ENCODE measurements around the gene CS. TPM values are rescaled to one million over a fixed set of nuclear protein-coding genes. Genes with fewer than 3 reads are reported as not detected.
"Not testable (repeated sequence)": the region's sequence is repeated elsewhere in the genome, so short reads cannot be mapped to it uniquely, and the experiment has no call there.

The CS gene
- 148 TPM for polyA plus RNA-seq (2013, experiment 1 of 2; ENCODE audit: insufficient read length)
- 141 TPM for polyA plus RNA-seq (2013, experiment 2 of 2; ENCODE audit: insufficient read length)

DNA sequence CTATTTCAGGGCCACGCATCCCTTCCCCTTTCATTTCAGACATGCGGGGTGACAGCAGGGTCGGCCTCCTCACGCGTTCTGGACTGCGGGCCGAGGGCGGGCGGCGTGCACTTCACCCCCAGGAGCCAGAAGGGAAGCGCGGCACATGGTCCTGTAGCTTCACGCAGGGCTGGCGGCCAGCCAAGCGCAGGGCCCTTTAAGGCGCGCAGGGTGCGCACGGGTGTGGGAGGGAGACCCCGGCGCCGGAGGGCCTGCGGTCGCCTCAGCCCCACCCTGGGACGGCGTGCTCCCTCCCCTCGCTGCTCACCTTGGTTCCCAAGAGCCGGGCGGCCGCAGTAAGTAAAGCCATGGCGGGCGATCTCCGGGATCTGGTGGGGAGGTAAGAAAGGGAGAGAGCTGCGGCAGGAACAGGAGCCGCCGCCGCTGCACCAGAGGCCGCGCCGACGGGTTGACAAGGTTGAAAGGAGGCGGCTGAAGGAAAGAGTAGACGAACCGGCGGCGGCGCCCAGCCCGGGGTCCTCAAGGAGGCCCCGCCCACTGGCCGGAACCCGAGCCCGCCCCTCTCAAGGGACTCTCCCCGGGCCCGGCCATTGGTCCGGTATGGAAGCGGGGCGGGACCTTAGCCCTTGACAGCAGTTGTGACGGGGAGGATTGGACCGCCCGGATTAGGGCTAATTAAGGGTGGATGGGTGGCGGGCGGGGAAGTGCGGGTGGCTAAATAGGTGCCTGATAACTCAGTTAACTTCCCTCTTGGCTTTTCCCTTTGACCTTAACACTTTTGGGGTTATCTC, at the start of gene CS:
CS (minus strand) TSS at position 478 of the 791 bp plus-strand sequence; CDS start at position 349, 129 bp downstream.
- DNase-seq = peak; percentile 98

DNA sequence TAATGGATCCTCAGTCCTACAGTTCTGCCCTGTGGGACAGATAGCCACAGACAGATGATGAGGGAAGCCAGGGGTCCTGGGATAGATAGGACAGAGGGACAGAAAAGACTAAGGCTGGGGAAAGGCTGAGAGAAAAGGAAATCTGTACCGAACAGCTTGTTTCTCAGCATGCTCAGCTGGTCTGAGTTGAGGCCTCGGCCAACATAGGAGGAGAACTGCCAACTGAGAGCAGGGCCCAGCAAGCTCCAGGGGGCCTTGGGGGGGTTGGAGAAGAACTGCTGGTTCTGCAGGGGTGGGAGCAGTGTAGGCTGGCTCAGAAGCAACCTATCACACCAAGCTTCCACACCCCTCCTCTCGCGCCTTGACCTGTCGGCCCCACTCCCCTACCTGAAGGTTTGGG, 48.6 kb upstream of the CS start:
- DNase-seq = no peak

DNA sequence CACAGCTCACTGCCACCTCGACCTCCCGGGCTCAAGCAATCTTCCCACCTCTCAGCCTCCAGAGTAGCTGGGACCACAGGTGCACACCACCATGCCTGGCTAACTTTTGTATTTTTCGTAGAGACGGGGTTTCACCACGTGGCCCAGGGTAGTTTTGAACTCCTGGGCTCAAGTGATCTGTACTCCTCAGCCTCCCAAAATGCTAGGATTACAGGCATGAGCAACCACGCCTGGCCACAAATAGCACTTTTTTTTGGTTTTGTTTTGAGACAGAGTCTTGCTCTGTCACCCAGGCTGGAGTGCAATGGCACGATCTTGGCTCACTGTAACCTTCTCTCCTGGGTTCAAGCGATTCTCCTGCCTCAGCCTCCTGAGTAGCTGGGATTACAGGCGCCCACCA, 47.1 kb upstream of the CS start:
- DNase-seq = not testable (repeated sequence)

DNA sequence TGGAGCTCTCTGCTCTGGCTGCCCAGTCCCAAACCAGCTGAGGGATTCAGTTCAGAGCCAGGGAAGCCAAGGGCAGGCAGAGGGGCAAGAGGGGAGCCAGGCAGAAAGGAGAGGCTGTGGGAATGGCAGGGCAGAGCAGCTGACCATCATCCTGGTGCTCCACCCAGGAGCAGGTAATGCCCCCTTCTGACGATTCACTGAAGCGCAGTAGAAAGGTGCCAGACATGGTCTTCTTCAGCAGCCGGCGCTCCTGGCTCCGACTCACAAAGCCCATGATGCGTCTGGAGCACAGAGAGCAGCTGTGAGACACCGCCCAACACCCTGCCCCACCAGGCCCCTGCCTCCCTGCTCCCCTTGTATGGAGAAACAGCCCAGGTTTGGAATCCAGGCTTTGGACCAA, 46.5 kb upstream of the CS start:
- no peak for DNase-seq

DNA sequence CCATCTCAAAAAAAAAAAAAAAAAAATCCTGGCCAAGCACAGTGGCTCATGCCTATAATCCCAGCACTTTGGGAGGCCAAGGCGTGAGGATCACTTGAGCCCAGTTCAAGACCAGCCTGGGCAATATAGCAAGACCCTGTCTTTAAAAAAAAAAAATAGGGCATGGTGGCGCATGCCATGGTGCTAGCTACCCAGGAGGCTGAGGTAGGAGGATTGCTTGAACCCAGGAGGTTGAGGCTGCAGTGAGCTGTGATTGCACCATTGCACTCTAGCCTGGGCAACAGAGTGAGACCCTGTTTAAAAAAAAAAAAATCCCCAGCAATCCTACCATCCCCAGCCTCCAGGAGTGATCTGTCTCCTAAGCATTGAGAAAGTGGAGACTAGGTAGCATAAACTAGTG, 42.2 kb upstream of the CS start:
- not testable (repeated sequence) for DNase-seq

DNA sequence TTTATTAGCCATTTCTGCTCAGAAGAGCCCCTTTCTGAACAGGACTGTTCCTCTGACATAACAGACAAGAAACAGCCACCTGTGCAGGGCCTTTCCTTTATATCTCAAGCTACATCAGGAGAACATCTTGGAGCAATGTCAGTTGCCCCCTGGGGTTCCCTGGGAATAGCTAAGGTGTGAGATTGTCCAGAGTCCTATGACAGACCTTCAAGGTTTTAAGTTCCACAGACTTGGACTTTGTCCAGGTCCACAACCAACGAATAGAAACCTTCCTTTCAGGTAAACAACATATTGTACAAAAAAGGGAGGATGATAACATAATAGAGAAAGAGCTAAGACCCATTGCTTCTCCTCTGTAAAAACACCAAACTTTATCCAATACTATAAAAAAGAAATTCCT, 41.5 kb upstream of the CS start:
- DNase-seq = no peak

DNA sequence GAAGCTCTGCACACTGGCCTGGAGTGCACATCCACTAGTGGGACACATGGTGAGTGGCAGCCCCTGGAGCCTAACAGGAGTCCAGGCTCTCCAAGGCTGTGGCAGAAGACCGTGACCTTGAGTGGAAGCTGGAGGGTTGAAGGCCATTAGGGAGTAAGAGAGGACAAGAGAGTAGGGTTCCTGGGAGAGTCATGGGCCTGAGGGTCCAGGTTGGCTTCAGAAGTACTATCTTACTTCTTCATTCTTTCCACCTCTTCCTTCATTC, 39.0 kb upstream of the CS start:
- DNase-seq = no peak

DNA sequence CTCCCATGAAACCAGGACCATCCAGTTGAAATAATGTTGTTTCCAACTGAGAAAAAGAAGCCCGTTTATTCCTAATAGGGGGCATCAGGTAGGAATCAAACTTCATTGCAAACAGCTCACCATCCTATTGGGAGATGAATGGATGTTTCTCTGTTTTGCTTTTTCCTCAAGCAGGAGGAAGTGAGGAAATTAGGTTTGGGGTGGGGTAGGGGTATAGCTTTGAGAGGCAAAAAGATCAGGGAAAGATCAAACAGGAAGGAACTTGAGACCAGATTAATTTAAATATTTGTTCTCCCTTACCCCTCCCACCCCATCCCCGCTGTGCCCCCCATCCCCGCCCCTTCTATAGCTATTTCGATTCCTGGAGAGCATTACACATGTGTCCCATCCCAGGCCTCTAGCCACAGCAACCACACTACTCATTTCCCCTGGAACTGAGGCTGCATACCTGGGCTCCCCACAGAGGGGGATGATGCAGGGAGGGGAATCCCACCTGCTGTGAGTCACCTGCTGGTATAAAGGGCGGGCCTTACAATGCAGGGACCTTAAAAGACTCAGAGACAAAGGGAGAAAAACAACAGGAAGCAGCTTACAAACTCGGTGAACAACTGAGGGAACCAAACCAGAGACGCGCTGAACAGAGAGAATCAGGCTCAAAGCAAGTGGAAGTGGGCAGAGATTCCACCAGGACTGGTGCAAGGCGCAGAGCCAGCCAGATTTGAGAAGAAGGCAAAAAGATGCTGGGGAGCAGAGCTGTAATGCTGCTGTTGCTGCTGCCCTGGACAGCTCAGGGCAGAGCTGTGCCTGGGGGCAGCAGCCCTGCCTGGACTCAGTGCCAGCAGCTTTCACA, 38.4 kb upstream of the CS start, which contains the start of gene IL23A:
IL23A (plus strand) TSS at position 577 of the 850 bp plus-strand sequence; CDS start at position 738, 161 bp downstream.
- DNase-seq = no peak

DNA sequence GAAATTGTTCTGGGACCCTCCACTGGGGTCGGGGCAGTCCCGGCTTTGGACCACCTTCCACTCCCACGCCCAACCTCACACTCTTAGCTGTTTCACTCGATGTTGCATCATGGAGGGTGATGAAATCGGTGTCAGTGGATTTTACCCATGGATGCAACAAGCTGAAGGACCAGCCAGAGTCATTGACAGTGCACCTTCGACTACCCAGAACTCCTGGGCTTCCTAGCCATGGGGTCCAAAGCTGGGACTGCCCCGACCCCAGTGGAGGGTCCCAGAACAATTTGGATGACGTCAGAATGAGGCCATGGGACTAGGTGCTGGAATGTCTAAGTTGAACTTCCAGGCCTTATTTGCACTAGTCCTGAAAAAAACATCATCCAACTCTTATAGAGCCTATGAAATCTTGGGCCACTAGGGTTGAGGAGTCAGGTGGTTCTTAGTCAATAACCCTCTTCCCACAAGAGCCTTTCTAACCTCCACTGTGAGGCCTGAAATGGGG, 37.7 kb upstream of the CS start:
- no peak for DNase-seq

DNA sequence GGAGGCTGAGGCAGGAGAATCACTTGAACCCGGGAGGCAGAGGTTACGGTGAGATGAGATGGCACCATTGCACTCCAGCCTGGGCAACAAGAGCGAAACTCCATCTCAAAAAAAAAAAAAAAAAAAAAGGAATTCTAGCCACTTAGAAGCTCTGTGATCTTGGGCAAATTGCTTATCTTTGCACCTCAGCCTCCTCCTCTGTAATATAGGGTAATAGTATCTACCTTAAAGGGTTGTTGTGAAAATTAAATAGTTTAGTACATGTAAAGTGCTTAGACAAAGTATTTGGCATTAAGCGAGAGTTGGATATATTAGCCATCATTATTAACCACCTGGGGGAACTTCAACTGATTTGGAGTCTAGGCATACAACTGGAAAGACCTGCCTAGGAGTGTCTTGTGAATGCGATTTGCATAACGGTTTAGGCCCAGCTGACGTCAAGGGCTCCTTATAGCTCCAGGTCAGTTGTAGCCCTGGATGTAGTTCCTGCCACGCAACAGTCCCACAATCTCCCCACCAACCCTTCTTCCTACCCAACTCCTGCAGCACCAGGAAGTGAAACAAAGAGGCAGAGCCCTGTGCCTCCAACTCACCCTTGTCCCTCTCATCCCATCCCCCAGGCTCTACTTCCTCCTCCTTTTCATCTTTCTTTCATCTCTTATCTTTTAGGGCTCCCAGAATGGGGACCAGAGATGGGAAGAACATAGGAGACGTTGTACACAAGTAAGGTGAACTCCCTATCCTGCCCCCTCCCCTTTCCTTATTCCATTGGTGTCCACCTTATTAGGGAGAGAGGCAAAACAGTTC, 36.4 kb upstream of the CS start:
- no peak for DNase-seq

DNA sequence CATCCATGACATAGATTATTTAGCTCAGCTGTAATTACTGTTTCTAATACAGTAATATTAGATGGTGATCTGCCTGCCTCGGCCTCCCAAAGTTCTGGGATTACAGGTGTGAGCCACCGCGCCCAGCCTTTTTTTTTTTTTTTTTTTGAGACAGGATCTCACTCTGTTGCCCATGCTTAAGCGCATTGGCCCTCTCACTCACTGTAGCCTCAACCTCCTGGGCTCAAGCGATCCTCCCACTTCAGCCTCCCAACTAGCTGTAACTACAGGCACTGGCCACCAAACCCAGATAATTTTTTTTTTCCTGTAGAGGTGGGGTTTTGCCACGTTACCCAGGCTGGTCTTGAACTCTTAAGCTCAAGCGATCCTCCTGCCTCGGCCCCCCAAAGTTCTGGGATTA, 35.4 kb upstream of the CS start:
- not testable (repeated sequence) for DNase-seq

DNA sequence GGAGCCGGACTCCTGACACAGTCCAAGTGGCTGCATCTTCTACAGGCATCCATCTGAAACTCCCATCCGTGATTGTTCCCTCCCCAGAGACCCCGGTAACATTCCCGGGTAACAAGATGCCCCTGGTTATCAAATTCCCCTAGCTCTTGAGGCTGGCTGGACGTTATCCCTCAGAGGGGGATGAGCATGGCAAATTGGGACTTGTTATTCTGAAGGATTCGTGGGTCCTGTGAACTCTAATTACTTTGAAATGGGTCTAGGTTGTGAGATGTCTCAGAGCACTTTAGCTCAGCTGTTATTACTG, 34.3 kb upstream of the CS start:
- DNase-seq = no peak

DNA sequence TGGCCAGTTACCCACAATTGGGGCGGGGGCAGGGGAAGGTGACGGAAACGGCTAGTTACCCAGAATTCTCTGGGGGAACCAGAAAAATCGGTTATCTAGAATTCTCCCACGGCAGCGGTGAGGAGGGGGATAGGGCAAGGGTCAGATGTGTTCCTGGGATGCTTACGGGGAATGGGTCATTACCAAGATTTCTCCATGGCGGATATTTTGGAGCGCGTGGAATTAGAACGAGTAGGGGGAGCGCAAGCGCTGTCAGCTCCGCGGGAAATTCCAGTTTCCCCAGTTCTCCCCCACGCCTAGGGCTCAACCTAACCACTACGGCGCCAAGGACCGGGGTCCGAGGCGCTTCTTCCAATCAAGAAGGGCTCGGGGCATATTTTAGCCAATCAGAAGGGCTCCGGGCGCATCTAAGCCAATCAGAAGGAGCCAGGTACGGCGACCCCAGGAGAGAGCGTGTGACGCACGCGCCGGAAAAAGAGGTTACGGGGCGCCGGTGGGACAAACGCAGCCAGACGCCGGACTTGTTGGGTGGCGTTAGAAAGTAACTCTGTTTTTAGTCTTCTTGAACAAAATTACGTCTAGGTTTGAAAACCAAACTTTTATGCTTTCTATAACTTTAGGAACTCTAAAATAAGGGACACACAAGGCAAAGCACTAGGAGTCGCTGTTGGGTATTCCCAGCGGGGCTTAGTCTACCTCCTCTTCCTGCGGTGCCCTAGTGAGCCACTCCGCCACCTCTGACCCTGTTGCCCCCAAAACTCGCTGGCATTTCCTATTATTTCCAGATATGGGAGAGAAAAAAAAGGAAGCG, 33.8 kb upstream of the CS start, which contains the start of gene PAN2:
PAN2 (minus strand) TSS at position 322 of the 811 bp plus-strand sequence. CDS start 906 bp downstream, outside the sequence.
- peak; percentile 99 for DNase-seq

DNA sequence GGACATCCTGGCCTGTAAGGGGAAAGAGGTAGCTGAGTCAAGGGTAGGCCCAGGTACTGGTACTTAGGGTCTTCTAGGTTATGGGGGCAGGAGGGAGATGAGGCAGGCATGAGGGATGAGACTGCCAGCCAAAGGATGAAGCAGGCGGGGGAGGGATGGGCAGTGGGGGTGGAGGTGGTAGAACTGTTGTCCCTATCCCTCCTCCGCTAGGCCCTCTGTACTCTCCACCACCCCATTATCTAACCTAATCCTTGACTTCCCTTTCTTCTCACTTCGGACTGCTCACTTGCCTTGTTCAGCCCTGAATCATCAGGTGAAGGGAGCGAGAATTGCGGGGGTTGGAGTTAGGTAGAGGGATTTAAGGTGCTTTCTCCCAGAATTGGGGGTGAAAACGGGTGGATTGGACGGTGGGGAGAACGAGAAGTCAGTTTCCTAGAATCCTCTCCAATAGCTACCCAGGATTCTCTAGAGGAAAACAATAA, 33.1 kb upstream of the CS start:
- DNase-seq = no peak

DNA sequence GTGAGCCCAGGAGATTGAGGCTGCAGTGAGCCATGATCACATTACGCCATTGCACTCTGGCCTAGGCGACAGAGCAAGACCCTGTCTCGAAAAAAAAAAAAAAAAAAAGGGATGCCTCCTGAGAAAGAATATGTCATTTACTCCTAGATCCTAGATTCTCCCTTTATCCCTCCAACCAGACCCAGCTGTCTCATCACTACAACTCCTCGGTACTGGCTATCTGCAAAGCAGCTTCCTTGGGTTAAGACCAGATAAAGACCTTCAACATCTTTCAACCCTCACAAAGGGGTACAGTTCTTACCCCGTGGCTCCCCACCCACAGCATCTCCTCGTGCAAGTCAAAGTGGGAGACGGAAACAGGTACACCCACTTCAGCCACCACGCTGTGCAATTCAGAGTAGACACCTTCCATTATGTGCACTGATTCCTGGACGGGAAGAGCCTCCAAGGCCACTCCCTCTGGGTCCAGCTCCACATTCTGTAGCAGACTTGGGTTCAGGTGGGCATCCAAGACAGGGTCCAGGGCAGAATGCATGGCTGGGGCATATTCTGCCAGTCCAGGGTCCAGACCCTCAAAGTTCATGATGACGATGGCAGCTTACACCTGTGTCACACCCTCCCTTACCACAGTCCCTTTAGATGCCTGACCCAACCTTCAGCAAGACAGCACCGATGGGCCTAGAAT, 32.5 kb upstream of the CS start:
- no peak for DNase-seq

DNA sequence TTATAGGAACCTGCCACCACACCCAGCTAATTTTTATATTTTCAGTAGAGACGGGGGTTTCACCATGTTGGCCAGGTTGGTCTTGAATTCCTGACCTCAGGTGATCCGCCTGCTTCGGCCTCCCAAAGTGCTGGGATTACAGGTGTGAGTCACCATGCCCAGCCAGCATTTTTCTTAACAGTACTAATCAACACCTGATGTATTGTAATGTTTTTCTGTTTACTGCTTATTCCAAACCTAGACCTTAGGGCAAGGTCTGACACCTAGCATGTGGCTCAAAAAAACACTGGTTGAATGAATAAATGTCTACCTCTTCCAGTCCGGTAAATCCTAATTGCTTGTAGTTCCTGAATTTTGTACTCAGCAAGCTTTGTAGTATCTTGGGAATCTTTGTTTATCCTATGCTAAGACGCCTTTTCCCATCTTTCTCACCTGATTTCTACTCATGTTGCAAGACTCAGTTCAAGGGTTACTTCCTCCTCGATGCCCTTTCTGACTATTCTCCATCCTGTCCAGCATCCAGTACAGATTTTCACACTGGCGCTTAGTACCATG, 30.9 kb upstream of the CS start:
- no peak for DNase-seq

DNA sequence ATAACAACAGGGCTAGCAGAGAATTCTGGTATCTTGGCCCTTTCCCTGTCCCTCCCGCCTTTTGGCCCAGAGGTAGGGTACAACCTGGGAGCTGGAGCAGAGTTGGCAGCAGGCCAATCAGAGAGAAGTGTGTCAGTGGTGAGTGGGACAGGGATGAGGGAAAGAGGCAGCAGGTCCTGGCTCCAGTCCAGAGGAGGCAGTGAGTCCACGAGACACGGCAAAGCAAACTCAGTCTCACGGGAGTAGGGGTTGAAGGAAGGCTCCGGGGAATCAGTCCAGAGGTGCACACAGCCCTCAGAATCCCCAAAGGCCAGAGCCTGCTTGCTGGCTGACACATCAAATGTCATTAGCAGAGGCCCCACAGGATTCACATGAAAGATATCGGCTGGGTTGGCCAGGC, 26.4 kb upstream of the CS start:
- DNase-seq = no peak

DNA sequence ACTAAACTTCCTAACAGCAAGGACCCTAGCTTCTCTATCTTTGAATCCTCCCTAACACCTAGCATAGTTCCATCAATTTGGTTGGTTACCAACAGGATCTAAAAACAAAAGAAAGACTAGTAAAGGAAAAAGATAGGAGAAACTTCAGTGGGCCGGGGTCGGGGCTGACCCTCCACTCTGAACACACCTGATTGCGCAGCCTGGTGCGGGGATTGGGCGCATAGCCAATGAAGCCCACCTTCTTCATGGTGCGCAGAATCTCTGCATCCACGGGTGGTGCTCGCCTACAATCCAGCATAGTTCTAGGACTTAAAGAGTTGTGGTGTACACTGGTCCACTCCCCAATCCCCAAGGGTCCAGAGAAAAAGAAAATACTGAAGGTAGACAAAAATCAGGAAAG, 26.0 kb upstream of the CS start:
- no peak for DNase-seq

DNA sequence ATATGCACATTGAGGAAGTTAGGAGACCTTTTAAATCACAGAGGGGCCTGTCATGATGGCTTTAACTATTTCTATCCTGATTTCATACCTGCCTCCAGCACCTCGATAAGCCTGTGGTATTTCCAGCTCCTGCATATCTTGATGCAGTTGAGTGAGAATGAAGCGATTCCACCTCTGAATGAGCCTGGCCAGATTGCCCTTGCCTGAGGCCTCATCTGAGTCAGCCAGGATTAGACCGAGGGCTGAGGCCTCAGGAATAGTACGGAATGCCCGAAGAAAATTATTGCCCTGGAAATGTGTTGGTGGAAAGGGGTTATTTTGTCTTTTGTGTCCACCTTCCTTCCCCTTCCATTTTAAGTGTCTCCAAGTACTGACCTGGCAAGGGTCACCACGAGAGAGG, 24.1 kb upstream of the CS start:
- DNase-seq = no peak

DNA sequence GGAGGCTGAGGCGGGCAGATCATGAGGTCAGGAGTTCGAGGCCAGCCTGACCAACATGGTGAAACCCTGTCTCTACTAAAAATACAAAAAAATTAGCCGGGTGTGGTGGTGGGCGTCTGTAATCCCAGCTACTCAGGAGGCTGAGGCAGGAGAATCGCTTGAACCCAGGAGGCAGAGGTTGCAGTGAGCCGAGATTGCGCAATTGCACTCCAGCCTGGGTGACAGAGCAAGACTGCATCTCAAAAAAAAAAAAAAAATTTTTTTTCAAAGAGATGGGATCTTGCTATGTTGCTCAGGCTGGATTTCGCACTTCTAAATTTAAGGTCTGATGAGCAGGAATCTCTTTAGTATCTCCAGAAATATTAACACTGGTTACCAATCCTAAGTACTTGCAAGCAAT, 21.5 kb upstream of the CS start:
- DNase-seq = not testable (repeated sequence)

DNA sequence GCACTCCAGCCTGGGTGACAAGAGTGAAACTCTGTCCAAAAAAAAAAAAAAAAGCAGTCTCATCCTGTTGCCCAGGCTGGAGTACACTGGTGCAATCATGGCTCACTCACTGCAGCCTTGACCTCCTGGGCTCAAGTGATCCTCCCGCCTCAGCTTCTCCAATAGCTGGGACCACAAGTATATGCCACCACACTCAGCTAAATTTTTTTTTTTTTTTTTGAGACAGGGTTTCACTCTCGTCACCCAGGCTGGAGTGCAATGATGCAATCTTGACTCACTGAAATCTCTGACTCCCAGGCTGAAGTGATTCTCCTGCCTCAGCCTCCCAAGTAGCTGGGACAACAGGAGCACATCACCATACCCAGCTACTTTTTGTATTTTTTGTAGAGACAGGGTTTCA, 20.9 kb upstream of the CS start:
- DNase-seq = no peak

Measured in fibroblast of skin of abdomen (primary cell).